Lower lobe of right lung (tissue), 2 donors: ENCODE results near the gene SLC16A2. TPM values are rescaled to one million over a fixed set of nuclear protein-coding genes. Genes with fewer than 3 reads are reported as not detected.

Experiments used
- ATAC-seq, 2 donors: fragments of 200-7000 bp; cut with Tn5 transposase; one replicate each; pipeline ENCODE4 v1.9.1; 2020 to 2022; ENCODE audit warnings: mild to moderate bottlenecking in 2 of 2, moderate library complexity in 2 of 2
- DNase-seq: peaks from one replicate; pipeline ENCODE4 v3.0.0-alpha.2; 2020
- H3K27ac ChIP-seq: fragments of 200-600 bp; one replicate; pipeline ENCODE4 v1.8.0; 2022
- H3K27me3 ChIP-seq: fragments of 200-600 bp; one replicate; pipeline ENCODE4 v1.8.0; 2022; ENCODE audit warnings: low read depth
- H3K36me3 ChIP-seq: fragments of 200-600 bp; one replicate; pipeline ENCODE4 v1.8.0; 2022; ENCODE audit warnings: mild to moderate bottlenecking
- H3K4me1 ChIP-seq: fragments of 200-600 bp; one replicate; pipeline ENCODE4 v1.8.0; 2022
- H3K4me3 ChIP-seq: fragments of 200-600 bp; one replicate; pipeline ENCODE4 v1.8.0; 2022; ENCODE audit warnings: mild to moderate bottlenecking
- H3K9me3 ChIP-seq: fragments of 200-600 bp; one replicate; pipeline ENCODE4 v1.8.0; 2022
- intact Hi-C: fragments of 100-400 bp; cut with DNase I; formaldehyde crosslinking; loops from one replicate; pipeline ENCODE4 v1.11.0; 2022
- total RNA-seq: library from RNA; stranded (reverse); fragmentation: NEBNext Ultra II Directional; extraction: Animal tissue kit (Norgen Biotek cat#: 25700); gene quantifications from one replicate; pipeline ENCODE4 v1.2.1, GENCODE V29; 2021
- TF ChIP-seq, protein P1 (sequence below): fragments of 200-600 bp; IDR thresholded peaks from one replicate; pipeline ENCODE4 v1.8.0; 2022; ENCODE audit warnings: antibody characterized with exemption, mild to moderate bottlenecking
- donor health status: DM: no; HTN: yes; CAD: no; lungs with severe emphysema.

Gene SLC16A2
- total RNA-seq, 1 donor from 2014 or later = 7.2 TPM

DNA sequence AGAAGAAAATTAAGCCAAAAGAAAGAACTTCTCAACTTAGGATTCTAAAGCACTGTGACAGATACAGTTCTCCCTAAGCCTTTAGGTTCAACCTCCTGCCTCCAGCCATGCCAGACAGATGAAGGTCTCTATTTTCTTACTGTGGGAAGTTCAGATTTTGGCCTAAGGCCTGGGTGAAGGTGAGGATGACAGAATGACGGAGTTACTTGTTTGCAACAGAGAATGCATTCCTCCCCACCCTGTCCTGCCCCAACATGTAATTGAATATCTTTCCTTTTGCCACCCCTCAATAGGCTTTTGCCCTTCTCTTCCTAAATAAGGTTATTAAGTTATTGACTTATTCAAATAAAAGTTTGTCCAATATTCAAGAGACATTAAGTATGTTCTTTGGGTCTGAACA lies 25.6 kb downstream of the SLC16A2 start:
- Histone ChIP-seq H3K27ac (no peak overlapping the region), H3K4me3 (no peak overlapping the region), H3K9me3 (no peaks in the 10 kb centered on the region), H3K27me3 (no peaks in the 10 kb centered on the region), H3K4me1 (no peaks in the 10 kb centered on the region), H3K36me3 (no peaks in the 10 kb centered on the region)
- TF ChIP-seq, protein P1, sequence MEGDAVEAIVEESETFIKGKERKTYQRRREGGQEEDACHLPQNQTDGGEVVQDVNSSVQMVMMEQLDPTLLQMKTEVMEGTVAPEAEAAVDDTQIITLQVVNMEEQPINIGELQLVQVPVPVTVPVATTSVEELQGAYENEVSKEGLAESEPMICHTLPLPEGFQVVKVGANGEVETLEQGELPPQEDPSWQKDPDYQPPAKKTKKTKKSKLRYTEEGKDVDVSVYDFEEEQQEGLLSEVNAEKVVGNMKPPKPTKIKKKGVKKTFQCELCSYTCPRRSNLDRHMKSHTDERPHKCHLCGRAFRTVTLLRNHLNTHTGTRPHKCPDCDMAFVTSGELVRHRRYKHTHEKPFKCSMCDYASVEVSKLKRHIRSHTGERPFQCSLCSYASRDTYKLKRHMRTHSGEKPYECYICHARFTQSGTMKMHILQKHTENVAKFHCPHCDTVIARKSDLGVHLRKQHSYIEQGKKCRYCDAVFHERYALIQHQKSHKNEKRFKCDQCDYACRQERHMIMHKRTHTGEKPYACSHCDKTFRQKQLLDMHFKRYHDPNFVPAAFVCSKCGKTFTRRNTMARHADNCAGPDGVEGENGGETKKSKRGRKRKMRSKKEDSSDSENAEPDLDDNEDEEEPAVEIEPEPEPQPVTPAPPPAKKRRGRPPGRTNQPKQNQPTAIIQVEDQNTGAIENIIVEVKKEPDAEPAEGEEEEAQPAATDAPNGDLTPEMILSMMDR = no peak
- ATAC-seq (no peak), DNase-seq (no peak)
- intact Hi-C loops = no loop called here

DNA sequence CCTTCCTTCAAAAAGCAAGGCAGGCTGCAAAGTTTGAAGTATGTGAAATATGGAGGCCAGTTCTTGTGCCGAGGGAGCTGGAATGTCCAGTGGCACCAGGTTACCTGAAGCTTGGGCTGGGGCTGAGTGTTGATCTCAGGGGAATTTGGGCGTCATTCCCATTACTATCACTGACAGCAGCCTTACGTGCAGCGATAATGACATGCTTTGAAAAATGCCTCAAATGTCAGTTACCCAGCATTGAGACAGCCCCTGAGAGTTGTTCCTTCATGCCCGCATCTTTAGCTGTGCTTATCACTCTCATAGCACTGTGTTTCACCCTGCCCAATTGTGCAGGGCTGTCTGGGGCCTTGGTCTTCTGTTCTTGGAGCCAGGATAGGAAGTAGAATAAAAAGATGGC lies 27.4 kb downstream of the SLC16A2 start:
- ATAC-seq (no peak), DNase-seq (no peak)
- Histone ChIP-seq H3K27ac (no peak overlapping the region), H3K9me3 (no peaks in the 10 kb centered on the region), H3K36me3 (no peaks in the 10 kb centered on the region), H3K4me1 (no peaks in the 10 kb centered on the region), H3K27me3 (no peaks in the 10 kb centered on the region), H3K4me3 (no peak overlapping the region)
- intact Hi-C loops = no loop called here
- TF ChIP-seq, protein P1 = no peak

DNA sequence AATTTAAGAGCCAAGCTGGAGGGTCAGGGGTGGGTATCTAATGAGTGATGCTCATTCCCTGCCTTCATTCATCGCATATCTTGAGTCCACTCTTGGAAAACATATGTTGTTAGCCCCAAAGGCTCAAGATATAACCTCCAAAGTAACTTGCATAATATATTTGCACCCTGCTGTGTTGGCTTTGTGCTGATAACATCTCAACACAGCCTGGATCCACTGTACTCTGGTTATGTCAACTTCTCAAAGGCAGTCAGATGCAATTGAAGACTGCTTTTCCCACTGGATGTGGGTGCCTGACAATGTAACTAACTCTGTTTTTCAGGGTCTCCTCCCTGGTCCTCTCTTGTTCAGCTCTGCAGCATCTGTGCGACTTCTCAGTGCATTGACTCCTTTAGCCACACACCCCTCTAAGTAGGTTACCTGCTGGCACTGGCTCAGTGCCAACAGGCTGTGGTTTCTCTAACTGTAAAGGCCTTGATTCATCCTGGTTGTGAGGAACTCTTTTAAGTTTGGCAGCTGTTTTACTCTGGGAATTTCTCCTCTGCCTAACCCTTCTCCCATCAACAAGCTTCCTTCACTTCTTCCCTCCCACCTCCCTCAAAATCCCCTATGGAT lies 28.1 kb downstream of the SLC16A2 start:
- H3K4me3 ChIP-seq = no peak overlapping the region
- no peaks in the 10 kb centered on the region for H3K36me3 ChIP-seq
- no peak for ATAC-seq
- no peak for DNase-seq
- H3K27me3 ChIP-seq = no peaks in the 10 kb centered on the region
- intact Hi-C loops = no loop called here
- no peak overlapping the region for H3K27ac ChIP-seq
- TF ChIP-seq, protein P1 = no peak
- no peaks in the 10 kb centered on the region for H3K9me3 ChIP-seq
- H3K4me1 ChIP-seq = no peaks in the 10 kb centered on the region

DNA sequence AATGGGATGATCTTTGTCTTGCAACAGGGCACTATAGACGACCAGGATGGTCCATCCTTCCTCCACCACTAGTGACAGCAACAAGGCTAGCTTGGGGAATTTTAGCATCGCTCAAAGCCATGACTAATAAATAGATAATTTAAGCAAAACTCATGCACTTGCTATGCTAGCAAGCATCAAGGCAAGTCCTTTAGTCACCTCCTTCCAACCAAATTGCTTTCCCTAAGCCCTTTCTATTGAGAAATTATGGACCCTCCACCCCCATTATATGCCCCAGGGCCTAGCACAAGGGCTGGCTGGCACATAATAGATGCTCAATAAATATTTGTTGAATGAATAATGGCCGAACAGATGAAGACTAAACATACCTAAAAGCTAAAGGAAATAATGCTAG lies 28.6 kb downstream of the SLC16A2 start:
- H3K9me3 ChIP-seq = no peaks in the 10 kb centered on the region
- no peak overlapping the region for H3K4me3 ChIP-seq
- intact Hi-C loops = no loop called here
- ATAC-seq (no peak), DNase-seq (no peak)
- no peaks in the 10 kb centered on the region for H3K36me3 ChIP-seq
- no peak overlapping the region for H3K27ac ChIP-seq
- H3K27me3 ChIP-seq = no peaks in the 10 kb centered on the region
- no peaks in the 10 kb centered on the region for H3K4me1 ChIP-seq
- TF ChIP-seq, protein P1 = no peak

DNA sequence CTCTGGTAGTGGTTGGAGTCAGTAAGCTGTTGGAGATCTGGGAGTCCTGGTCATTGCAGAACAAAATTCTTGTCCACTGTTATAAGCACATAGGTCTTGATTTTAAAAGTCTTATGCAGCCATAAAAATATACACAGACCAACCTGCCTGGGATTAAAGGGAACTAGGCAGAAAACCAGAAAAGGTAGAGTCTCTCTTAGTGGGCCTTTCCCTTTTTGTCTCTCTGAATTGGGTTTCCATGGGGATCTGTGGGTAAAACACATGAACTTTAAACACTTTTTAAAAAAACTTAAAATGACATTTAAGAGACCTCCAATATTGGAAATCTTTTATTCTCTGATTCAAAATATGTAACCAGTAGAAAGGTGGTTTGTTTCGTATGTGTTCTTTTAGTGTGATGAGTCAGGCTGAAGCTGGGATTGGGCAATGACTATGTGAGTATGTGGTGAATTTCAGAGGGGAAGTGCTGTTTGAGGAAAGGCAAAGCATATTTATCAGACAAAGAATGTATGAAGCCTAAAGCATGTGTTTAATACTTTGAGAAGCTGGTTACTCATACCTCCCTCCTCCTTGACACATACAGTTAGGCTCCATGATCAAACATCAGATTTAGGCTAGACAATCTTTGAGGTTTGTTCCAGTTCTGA lies 29.6 kb downstream of the SLC16A2 start:
- H3K9me3 ChIP-seq = no peaks in the 10 kb centered on the region
- intact Hi-C loops = no loop called here
- H3K27me3 ChIP-seq = no peaks in the 10 kb centered on the region
- DNase-seq = no peak
- TF ChIP-seq, protein P1 = no peak
- no peak overlapping the region for H3K27ac ChIP-seq
- H3K36me3 ChIP-seq = no peaks in the 10 kb centered on the region
- H3K4me1 ChIP-seq = no peaks in the 10 kb centered on the region
- peak; percentile 50 to 51 for ATAC-seq
- H3K4me3 ChIP-seq = no peak overlapping the region
